Activated gamma-delta T cell treated with Interleukin-2 at 50 U/mL for 16 hours (primary cell): ENCODE results near the gene AP5B1.
"Not testable (repeated sequence)": the region's sequence is repeated elsewhere in the genome, so short reads cannot be mapped to it uniquely, and the experiment has no call there.

ENCODE experiments used
- DNase-seq: peaks from one replicate; pipeline ENCODE4 v3.0.0-alpha.2; 2020

Gene AP5B1

GRCh38 chr11:65762816-65763215 lies 18.0 kb downstream of the AP5B1 start:
- DNase-seq = not testable (repeated sequence)

- DNase-seq = not testable (repeated sequence)
These were observed 18.6 kb downstream of the AP5B1 start for GRCh38 chr11:65762169-65762568.

GRCh38 chr11:65745049-65745448 lies 35.7 kb downstream of the AP5B1 start:
- DNase-seq = no peak

DNA sequence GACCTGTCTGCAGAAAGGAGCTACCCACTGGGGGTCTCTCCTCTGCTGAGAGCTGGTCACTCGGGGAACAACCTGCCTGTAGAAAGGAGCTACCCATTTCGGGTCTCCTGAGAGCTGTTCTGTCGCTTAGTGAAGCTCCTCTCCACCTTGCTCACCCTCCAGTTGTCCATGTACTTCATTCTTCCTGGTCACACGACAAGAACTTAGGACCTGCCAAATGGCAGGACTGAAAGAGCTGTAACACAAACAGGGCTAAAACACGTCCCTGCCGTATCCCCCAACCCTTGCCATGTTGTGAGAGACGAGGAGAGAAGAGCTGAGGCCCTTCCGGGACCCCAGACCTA lies 36.1 kb downstream of the AP5B1 start:
- DNase-seq = no peak

DNA sequence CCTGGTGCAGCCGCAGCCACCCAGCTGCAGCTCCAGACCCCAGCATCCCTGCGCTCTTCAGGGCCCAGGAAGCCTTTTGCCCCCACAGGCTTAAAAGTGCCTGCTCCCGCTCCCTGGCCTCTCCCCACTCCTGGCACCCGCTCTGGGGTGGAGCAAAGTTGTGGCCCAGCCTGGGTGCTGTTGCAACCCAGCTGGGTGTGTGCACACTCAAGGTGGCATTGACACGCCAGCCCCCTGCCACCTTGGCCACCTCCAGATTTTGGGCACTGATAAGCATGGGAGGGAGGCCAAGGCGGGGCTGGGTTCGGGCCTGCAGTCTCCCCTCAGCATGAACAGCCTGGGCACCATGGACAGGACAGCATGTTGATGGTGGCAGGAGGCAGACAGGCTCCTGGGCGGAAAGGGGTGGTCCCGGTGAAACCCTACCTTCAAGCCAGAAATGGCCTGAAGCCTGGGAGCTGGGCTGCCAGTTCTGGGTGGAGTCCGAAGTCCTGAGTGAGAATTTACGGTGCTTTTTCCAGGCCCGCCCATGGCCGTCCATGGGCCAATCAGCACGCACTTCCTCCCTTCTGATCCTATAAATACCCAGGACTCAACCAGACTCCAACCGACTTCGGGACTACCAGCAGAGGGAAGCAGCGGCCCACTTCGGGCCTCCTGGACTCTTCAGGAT lies 36.6 kb downstream of the AP5B1 start:
- no peak for DNase-seq

DNA sequence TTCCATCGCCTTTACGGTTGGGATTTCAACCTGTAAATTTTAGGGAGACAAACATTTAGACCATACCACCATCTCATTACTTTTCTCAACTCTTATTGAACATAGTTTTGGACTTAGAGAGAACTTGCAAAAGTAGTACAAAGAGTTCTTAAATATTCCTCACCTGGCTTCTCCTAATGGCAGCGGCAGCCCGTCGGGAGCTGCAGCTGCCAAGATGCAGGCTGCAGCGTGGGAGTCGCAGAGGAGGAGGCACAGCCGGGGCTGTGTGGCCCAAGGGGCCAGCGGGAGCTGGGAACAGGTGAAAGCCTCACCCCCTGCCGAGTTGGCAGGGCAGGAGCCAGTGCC lies 37.1 kb downstream of the AP5B1 start:
- DNase-seq = no peak

DNA sequence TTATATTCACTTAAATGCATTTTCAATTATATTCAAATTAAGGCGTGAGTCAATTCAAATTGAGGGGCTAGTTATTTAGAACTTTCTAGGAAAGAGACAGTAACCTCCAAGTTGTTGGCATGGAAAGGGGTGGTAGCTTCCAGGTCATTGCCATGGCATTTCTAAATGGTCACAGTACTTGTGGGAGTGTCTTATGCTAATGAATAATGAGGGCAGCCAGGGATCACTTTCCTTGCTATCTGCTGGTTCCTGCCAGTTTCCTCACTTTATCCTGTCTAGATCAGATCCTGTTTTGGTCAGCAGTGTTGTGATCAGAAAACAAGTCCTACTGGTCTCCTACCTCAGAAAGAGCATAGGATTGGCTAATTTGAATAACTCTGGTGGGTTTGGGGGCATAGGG lies 38.4 kb downstream of the AP5B1 start:
- DNase-seq = no peak

GRCh38 chr11:65741185-65741584 lies 39.6 kb downstream of the AP5B1 start:
- DNase-seq = no peak

GRCh38 chr11:65739022-65739421 lies 41.8 kb downstream of the AP5B1 start:
- DNase-seq = no peak

DNA sequence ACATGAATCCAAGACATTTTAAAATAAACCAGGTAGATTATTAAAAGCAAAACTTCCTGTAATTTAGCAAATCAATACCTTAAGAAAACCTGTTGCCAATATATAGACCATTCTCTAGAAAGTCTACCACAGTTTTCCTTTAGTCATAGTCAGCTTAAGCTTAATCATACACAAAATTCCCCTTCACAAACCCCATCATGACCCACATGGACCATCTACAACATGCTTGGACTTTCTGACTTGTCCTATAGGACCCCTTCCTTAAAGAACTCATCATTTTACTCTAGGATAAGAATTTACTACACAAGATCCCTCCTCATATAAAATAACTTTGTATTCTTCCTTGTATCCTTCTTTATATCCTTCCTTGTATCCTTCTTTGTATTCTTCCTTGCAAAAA lies 44.0 kb downstream of the AP5B1 start:
- DNase-seq = no peak

DNA sequence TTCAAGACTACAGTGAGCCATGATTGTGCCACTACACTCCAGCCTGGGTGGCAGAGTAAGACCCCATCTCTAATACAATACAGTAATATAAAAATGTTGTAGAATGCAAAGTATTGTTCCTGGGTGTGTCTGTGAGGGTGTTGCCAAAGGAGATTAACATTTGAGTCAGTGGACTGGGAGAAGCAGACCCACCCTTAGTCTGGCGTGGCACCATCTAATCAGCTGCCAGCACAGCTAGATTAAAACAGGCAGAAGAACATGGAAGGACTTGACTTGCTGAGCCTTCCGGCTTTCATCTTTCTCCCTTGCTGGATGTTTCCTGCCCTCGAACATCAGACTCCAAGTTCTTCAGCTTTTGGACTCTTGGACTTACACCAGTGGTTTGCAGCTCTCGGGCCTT lies 45.7 kb downstream of the AP5B1 start:
- not testable (repeated sequence) for DNase-seq

GRCh38 chr11:65730461-65730860 lies 50.3 kb downstream of the AP5B1 start:
- no peak for DNase-seq

DNA sequence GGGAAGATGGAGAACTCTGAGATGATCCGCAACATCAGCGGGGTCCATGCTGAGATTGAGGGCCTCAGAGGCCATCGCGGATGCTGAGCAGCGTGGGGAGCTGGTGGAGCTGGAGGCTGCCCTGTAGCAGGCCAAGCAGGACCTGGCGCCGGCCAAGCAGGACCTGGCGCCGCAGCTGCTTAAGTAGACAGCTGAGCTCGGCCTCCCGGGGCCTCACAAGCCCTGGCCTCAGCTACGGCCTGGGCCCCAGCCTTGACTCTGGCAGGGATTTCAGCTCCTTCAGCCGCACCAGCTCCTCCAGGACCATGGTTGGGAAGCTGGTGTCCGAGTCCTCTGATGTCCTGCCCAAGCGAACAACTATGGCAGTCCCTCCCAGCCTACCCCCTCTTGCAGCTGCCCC lies 52.9 kb downstream of the AP5B1 start:
- no peak for DNase-seq

GRCh38 chr11:65726660-65727059 lies 54.1 kb downstream of the AP5B1 start:
- no peak for DNase-seq
